A673 (cell line): ENCODE measurements around the gene EPB41L4A.

Source experiments
- EZH2 ChIP-seq: fragments of 200-600 bp; sonication (generic); IDR thresholded peaks from 2 replicates; pipeline ENCODE4 v1.6.1; 2017; ENCODE audit warnings: borderline replicate concordance, low read depth, mild to moderate bottlenecking, mixed read lengths, antibody characterized with exemption, low read length; ENCODE audit not compliant: poor library complexity, severe bottlenecking
- TF ChIP-seq, protein P1 (sequence below): fragments of 300-800, 200-600 bp; sonication (generic); conservative IDR thresholded peaks from 2 replicates; pipeline ENCODE4 v1.5.1; 2017; ENCODE audit warnings: low read depth, mild to moderate bottlenecking, antibody characterized with exemption, low read length, moderate library complexity, mixed read lengths

DNA sequence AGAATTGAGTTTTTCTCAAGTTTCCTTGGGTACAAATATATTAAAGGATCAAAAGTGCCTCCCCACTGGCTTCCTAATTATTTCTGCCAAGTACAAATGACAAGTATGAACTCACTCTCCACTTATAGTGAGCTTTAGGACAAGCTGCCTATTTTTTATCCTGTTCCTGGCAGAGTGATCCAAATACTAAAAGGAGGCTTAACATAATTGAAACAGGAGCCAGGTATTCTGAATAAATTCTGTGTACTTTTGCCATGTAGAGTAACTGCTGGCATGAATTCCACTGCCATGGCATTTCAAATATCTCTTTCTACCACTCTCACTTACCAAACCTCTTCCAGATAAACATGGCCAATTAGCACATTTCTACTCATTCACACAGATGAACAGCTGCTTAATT is 171.1 kb downstream of the EPB41L4A start:
- TF ChIP-seq, protein P1, sequence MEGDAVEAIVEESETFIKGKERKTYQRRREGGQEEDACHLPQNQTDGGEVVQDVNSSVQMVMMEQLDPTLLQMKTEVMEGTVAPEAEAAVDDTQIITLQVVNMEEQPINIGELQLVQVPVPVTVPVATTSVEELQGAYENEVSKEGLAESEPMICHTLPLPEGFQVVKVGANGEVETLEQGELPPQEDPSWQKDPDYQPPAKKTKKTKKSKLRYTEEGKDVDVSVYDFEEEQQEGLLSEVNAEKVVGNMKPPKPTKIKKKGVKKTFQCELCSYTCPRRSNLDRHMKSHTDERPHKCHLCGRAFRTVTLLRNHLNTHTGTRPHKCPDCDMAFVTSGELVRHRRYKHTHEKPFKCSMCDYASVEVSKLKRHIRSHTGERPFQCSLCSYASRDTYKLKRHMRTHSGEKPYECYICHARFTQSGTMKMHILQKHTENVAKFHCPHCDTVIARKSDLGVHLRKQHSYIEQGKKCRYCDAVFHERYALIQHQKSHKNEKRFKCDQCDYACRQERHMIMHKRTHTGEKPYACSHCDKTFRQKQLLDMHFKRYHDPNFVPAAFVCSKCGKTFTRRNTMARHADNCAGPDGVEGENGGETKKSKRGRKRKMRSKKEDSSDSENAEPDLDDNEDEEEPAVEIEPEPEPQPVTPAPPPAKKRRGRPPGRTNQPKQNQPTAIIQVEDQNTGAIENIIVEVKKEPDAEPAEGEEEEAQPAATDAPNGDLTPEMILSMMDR: no peak
- no peak for TF ChIP-seq EZH2
